Kidney tubule cell (primary cell): ENCODE measurements around the gene CREBBP.

ENCODE experiments used
- DNase-seq: peaks from one replicate; pipeline ENCODE4 v3.0.0-alpha.2; 2018; ENCODE audit warnings: low spot score

The CREBBP gene

GRCh38 chr16:3824121-3824795, 56.3 kb downstream of the CREBBP start:
- peak; percentile 57 for DNase-seq

GRCh38 chr16:3823427-3823826, 57.1 kb downstream of the CREBBP start:
- DNase-seq: no peak

- peak; percentile 16 for DNase-seq
These were observed 58.0 kb downstream of the CREBBP start for GRCh38 chr16:3822366-3823045.

- no peak for DNase-seq
These were observed 59.3 kb downstream of the CREBBP start for GRCh38 chr16:3821184-3821583.

GRCh38 chr16:3819746-3820724, 60.5 kb downstream of the CREBBP start:
- peak; percentile 92 for DNase-seq

GRCh38 chr16:3819175-3819527, 61.4 kb downstream of the CREBBP start:
- DNase-seq: no peak

GRCh38 chr16:3816326-3816725, 64.2 kb downstream of the CREBBP start:
- DNase-seq: no peak

GRCh38 chr16:3814755-3815154, 65.8 kb downstream of the CREBBP start:
- DNase-seq: no peak

GRCh38 chr16:3812469-3813172, 67.9 kb downstream of the CREBBP start:
- no peak for DNase-seq

GRCh38 chr16:3810818-3811217, 69.7 kb downstream of the CREBBP start:
- no peak for DNase-seq

- DNase-seq: peak; percentile 26
These were observed 70.3 kb downstream of the CREBBP start for GRCh38 chr16:3810198-3810664.

- no peak for DNase-seq
These were observed 72.0 kb downstream of the CREBBP start for GRCh38 chr16:3808308-3809063.

- no peak for DNase-seq
These were observed 72.9 kb downstream of the CREBBP start for GRCh38 chr16:3807425-3808123.

- no peak for DNase-seq
These were observed 76.0 kb downstream of the CREBBP start for GRCh38 chr16:3804426-3805016.

GRCh38 chr16:3800477-3801270, 79.8 kb downstream of the CREBBP start:
- DNase-seq: no peak

GRCh38 chr16:3800019-3800418, 80.5 kb downstream of the CREBBP start:
- DNase-seq: no peak

- no peak for DNase-seq
These were observed 81.2 kb downstream of the CREBBP start for GRCh38 chr16:3799354-3799753.

- no peak for DNase-seq
These were observed 81.7 kb downstream of the CREBBP start for GRCh38 chr16:3798838-3799237.
